GM19099 (cell line): Measurements from ENCODE around the gene CPEB3.

ENCODE experiments used
- POLR2A ChIP-seq: IDR thresholded peaks from 3 replicates; pipeline ENCODE4 v1.6.1; 2011; ENCODE audit warnings: low read depth; ENCODE audit not compliant: insufficient read length; ENCODE audit errors: extremely low read depth

CPEB3 gene

DNA sequence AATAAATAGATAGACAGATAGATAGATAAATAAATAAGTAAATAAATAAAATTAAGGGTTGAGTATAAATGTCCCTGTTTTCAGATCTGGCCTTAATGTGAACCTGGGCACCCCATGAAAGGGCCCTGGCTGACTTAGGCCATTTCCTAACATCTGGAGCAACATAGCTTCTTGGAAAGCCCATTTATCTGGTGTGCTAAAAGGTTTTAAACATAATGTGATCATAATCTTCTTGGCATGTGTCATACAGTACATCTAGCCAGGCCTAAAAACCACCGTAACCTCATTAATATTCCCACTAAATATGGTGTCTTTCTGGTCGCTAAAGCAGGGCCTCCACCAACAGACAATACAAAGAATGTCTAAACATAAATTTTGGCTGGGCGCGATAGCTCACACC is 224.5 kb downstream of the CPEB3 start:
- no peak for TF ChIP-seq POLR2A

DNA sequence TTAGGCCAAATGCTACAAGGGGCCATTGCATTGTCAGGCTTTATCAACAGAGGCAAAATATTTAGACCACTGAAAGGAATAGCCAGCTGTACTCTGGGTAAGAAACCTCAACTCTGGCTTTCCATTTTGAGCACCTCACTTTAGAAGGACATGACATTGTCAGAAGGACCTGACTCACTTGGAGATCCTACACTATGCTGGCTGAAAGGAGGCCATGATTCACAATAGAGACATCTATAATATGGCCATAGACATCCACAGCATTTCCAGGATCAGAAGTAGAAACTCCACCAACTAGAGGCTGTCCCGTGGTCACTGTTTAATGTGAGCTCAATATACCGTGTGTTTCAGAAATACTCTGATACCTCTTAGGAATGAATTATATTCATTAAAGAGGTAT is 226.4 kb downstream of the CPEB3 start:
- no peak for TF ChIP-seq POLR2A

DNA sequence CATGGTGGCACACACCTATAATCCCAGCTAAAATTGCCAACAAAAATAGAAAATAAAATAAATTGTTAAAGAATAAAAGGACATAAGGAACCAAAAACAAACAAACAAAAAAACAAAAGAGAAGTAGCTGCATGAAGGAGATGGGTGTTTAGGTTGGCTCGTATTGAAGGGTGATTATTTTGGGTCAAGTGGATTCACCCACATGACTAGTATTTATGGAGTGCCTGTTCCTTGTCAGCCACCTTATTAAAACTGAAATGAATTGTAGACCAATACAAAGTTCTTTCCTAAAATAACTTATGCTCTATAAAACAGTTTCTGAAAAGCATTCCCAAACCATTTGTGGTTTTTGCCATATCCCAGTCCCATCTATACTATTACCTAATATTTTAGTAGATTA is 228.6 kb downstream of the CPEB3 start:
- TF ChIP-seq POLR2A = no peak

DNA sequence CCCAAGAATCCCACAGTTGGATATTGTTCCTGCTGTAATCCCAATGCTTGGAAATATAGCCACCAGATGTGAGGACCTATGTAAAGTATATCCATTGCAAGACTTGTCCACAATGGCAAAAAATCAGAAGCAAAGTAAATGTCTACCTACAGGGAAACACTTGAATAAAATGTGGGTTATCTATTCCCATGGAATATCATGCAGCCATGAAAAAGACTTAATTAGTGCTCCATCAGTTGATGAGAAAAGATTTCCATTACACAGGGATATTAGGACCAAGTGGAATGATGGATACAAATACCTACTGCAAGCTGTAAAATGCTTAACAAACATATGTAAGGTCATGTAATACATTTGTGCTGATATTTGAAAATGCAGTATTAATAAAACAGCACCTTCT is 236.1 kb downstream of the CPEB3 start:
- no peak for TF ChIP-seq POLR2A

DNA sequence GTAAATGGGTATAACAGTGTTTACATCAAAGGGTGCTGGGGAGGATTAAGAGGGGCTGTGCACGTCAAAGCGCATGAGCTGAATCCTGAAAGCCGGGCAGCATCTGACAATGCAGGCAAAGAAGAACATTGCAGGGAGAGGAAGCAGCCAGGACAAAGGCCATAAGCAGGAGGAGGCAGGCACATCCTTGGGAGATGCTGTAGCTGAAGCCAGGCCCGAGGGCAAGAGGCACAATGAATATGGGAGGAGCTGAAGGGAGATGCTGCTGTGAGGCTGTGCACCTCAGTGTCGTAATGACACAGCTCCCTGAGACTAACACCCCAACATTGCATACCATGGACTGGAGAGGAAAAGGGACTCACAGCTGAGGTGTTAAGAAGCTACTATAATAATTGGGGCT is 238.1 kb downstream of the CPEB3 start:
- TF ChIP-seq POLR2A = no peak

DNA sequence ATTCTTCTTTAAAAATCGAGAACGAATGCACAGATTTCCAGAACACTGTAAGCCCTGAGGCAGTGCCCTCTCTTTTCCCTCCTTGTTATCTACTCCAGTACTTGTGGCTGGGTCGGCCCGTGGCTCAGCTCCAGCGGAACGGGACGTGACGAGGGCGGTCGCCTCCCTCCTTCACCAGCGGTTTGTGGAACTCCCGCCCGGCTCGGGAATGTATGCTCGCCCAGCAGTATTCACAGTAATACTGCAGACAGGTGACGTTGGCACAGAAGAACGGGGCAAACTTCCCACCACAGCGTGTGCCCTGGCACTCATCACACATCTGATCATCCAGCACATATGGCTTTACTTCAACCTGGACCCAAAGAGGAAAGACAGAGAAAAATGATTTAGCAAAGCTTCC is 238.8 kb downstream of the CPEB3 start:
- no peak for TF ChIP-seq POLR2A

DNA sequence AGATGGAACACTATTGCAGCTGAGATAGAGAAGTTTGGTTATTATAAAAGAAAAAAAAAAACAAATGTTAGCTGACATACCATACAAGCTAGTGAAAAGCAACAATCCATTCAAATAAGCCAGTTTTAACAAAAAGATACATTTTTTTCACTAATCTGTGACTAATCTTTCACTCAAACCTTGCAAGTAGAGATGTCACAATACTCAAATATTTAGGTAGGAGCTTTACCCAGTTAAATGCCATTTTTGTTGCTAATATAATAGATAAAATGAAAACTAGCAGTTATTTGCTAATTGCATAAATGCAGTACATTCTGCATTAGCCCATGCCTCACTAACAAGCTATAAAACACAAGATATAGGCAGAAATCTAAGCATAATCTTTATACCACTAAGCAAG is 243.7 kb downstream of the CPEB3 start:
- TF ChIP-seq POLR2A = no peak

DNA sequence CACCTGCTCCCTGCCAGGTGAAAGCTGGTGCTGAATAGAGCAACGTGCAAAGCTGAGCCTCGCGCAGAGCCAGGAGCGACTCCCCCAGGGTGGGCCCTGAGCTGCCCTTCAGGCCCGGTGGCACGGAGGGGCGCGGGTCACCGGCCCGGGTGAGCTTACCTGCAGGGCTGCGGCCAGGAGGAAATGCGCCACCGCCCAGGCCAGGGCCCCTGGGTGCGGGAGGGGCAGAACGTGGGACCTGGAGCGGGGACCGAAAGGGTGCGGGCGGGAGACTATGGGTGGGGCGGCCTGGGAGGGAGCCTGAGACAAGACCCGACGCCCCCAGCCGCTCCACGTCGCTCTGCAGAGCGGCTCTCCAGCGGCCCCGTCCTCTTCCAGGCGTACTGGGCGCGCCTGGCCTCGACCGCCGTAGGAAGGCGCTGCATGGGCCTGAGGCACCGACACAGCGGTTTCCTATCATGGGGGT is 245.2 kb downstream of the CPEB3 start:
- no peak for TF ChIP-seq POLR2A

DNA sequence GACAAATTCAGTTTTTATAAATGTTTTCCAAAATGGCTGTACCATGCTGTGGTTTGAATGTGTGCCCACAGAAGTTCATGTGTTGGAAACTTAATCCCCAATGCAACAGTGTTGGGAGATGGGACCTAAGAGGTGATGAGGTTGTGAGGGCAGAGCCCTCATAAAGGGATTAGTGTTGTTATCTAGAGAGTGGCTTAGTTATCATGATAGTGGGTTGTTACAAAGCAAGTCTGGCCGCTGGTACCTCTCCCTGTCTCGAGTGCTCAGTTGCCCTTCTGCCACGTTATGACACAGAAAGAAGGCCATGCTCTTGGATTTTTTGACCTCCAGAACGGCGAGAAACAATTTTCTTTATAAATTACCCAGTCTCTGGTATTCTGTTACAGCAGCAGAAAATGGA is 248.3 kb downstream of the CPEB3 start:
- no peak for TF ChIP-seq POLR2A

DNA sequence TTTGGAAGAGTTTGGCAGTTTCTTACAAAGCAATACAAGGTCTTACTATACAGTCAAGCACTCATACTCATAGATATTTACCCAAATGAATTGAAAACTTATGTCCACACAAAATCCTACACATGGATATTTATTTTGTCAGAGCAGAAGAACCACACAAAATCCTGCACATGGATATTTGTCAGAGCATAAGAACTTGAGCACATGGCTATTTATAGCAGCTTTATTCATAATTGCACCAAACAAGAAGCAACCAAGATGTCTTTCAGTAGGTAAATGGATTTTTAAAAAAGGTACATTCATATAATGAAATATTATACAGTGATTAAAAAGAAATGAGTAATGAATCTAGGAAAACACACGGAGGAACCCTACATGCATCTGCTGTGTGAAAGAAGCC is 251.9 kb downstream of the CPEB3 start:
- no peak for TF ChIP-seq POLR2A

DNA sequence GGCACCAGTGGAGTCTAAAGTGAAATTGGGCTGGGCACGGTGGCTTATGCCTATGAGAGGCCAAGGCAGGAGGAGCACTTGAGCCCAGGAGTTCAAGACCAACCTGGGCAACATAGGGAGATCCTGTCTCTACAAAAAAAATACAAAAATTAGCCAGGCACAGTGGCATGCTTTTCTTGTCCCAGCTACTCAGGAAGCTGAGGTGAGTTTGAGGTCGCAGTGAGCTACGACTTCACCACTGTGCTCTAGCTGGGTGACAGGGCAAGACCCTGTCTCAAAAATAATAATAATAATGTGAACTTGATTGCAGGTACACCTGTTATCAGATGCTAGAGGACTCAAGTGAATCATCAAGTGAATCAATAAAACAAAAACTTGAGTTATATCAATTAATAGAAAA is 259.3 kb downstream of the CPEB3 start:
- no peak for TF ChIP-seq POLR2A

DNA sequence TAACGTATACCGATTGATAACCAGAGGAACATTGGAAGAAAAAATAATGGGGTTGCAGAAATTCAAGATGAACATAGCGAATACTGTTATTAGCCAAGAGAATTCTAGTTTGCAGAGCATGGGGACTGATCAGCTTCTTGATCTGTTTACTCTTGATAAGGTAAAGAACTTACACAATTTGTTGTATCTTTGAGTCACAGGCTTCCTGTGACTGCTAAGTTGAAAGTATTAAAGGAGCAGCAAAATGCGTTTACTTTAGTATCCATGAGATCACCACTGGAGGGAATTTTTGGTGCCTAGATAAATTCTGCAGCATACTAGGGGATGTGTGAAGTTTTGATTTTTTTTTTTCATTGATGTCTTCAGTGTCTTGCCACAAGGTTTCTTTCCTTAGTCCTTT is 263.7 kb downstream of the CPEB3 start:
- TF ChIP-seq POLR2A = no peak

DNA sequence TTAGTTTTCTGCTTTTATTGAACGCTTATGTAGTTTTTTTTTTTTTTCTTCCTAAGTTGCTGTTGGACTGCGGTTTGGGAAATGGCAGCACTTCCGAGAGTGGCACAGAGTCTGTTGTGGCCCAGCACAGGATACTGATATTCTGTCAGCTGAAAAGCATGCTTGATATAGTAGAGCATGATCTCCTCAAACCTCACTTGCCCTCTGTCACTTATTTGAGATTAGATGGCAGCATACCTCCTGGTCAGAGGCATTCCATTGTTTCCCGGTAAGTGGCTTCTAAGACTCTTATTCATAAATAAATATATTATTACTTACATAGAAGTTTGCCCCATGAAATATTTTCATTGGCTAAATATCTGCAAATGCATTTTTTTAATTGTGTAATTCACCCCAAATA is 266.2 kb downstream of the CPEB3 start:
- TF ChIP-seq POLR2A = no peak

DNA sequence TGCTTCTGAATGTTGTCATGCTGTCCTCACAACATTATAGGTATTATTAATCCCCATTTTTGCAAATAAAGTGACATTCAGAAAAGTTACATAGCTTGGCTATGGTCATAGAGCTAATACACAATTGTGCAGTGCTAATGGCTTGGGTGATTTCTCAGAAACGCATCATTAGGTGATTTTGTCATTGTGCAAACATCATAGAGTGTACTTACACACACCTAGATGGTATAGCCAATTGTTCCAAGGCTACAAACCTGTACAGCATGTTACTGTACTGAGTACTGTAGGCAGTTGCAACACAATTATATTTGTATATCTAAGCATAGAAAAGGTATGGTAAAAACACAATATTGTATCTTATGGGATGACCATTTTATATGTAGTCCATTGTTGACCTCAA is 276.3 kb downstream of the CPEB3 start:
- TF ChIP-seq POLR2A = no peak

DNA sequence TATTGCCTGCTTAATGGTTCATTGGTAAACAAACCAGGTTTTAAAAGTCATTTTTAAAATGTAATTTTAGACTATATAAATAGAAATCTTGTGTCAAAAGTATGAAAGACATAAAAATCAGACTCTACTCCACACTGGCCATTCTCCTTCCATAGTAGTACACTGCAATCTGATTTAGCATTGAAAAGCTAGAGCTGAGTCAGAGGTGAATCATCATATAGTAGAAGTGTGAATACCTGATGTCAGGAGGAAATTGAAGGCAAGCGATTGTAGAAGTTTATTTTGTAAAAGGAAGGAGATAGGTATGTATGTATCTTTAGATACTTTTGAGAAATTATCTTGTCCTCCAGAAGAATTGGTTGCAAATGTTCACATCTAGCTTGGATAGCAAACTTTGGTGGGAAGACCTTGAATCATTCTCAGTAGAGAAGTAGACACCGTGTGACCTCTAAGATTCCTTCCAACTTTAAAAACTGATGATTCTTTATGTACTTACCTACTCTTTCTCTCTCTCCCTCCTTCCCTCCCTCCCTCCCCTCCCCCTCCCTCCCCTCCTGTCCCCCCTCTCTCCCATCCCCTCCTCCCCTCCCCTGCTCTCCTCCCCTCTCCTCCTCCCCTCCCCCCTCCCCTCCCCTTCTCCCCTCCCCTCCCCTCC is 279.2 kb downstream of the CPEB3 start:
- TF ChIP-seq POLR2A = no peak

DNA sequence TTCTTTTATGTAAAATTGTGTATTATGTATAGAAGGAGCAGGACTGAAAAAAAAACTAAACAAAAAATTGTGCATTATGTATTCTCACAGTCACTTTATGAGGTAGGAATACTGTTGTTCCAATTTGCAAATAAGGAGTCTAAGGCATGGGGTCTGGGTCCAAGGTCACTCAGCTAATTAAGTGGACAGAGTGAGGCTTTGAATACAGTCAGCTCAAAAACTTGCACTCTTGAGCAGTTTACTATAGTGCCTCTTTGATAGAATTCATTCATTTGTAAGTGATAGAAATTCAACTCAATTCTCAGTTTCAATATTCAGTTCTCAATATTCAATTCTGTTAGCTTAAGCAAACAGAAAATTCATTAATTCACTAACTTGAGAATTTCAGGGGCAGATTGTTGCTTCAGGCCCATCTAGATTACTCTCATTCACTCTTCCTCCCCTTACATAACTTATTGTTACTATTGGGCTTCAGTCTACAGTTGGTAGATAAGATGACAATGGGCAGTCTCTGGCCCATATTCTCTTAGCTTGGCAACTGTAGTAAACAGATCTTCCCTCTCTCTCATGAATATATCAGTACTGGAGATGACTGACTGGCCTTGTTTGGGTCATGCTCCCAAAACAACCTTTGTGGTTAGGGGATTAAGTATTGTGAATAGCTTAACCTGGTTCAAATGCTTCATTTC is 280.7 kb downstream of the CPEB3 start:
- TF ChIP-seq POLR2A = no peak

DNA sequence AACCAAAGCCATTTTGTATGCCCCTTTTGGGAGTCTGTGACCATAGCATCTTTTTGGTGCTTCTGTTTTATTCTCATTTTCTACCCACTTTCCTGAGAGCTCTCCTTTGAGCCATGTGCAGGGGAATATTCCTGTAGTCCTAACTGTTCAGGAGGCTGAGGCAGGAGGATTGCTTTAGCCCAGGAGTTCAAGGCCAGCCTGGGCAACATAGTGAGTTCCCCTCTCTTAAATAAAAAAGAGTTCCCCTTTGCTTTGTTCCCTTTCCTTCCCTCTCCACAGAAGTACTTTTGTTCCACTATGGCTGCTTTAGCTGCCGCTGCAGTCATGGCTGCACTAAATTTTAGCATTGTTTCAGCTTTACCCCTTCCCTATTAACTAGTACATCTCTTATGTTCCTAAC is 281.4 kb downstream of the CPEB3 start:
- no peak for TF ChIP-seq POLR2A
